Caki2 (cell line): ENCODE results near the gene ANK3. TPM values are rescaled to one million over a fixed set of nuclear protein-coding genes. Genes with fewer than 3 reads are reported as not detected.

Source experiments
- DNase-seq: peaks from one replicate; pipeline ENCODE4 v3.0.0-alpha.2; 2015; ENCODE audit warnings: low read depth
- in situ Hi-C: cut with HindIII; loops from 2 replicates; pipeline ENCODE4 v1.10.0; 2016; ENCODE audit warnings: low sequenced_read_pairs, low pct_unique_long_range_greater_than_20kb, mixed read lengths
- total RNA-seq: library from RNA; depleted of rRNA; stranded (reverse); fragments of >200 nt; shearing (Covaris generic); gene quantifications from 2 replicates; pipeline ENCODE4 v1.2.3, GENCODE V29; 2014; ENCODE audit warnings: low replicate concordance

ANK3 gene
- total RNA-seq, 1 experiment from 2014 or later, result 14.2 TPM

- DNase-seq, result no peak
- in situ Hi-C loops, result no loop called here
These were observed 27.2 kb downstream of the ANK3 start for GRCh38 chr10:60362461-60362860.

GRCh38 chr10:60359066-60359465 is 30.6 kb downstream of the ANK3 start:
- in situ Hi-C loops, result no loop called here
- no peak for DNase-seq

DNA sequence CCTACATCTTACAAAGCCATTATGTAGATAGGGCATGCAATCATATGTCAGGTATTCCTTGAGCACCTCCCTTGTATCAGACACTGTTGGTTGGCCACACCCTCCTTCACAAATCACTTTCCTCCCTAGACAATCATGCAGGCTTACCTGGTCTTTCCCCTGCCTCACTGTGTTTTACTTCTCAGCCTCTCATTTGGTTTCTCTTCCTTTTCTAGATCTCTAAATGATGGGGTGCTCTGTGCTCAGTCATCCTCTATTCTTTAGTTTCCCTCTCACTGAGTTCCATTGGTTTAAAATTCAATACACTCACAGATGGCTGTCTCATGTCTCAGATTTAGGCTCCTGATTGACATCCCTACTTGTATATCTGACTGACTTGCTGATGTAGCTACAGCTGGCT is 31.4 kb downstream of the ANK3 start:
- DNase-seq, result no peak
- in situ Hi-C loops, result no loop called here

- in situ Hi-C loops, result no loop called here
- no peak for DNase-seq
These were observed 36.0 kb downstream of the ANK3 start for GRCh38 chr10:60353519-60354258.

DNA sequence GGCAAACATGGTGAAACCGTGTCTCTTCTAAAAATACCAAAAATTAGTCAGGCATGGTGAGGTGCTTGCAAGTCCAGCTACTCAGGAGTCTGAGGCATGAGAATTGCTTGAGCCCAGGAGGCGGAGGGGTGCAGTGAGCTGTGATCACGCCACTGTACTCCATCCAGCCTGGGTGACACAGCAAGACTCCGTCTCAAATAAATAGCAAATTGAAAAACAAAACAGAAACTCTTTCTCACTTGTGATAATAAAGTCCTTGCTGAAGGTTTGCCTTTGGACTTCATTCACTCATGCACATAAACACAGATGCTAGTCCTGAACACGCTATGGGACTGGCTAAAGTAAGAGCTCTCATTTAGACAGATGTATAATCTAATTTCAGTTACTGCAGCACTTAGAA is 37.6 kb downstream of the ANK3 start:
- in situ Hi-C loops, result no loop called here
- no peak for DNase-seq

- in situ Hi-C loops, result no loop called here
- DNase-seq, result no peak
These were observed 38.4 kb downstream of the ANK3 start for GRCh38 chr10:60351191-60351853.

DNA sequence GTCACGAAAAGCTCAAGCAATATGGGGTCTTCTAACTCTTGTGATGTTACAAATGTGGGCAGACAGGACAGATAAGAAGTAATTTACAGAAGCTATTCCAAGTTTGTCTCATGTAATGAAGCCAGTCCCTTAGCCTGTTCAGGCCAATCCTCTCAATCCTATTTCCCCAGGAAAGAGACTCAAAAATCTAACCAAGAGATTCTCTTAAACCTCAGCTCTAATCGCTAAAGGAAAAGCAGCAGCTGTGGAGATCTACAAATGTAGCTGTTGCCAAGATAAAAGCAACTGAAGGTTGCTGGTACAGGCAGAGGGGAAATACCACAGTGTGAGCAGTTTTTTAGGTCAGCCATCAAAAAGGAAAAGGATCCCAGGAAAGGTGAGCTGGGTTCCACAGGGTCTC is 39.3 kb downstream of the ANK3 start:
- in situ Hi-C loops, result no loop called here
- DNase-seq, result no peak

DNA sequence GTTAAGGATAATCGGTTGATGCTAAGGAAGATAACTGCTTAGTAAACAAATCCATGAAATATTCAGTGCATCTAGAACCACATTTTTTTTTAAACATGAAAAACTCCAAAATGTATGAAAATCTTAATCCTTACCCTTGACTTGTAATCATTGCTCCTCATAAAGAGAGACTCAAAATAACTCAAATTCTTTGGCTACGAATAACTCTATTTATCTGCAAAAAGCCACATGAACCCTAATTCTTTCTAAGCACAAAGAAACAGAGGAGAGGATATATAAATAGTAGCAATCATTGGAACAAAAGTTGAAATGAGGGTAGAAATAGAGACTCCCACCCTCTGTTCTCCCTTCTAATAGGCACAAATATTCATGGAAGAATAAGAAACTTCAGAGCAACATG is 40.2 kb downstream of the ANK3 start:
- in situ Hi-C loops, result no loop called here
- DNase-seq, result no peak

- in situ Hi-C loops, result no loop called here
- no peak for DNase-seq
These were observed 40.7 kb downstream of the ANK3 start for GRCh38 chr10:60348982-60349381.

DNA sequence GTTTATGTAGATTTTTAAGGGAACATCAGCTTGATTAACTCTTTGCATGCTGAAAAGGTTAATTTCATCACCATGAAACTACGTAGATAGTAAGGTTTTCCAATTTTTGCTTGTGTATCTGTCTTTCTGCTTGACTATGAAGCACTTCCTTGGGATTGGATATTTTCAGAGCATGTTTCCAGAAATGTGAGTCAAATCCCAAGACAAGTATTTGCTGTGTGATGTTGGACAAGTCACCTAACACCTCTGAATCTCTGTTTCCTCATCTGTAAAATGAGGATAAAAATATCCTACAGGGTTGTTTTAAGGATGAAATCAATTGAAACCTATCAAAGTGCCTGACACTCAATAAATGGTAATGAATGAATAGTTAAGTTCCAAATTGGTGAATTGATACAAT is 42.4 kb downstream of the ANK3 start:
- no peak for DNase-seq
- in situ Hi-C loops, result no loop called here

DNA sequence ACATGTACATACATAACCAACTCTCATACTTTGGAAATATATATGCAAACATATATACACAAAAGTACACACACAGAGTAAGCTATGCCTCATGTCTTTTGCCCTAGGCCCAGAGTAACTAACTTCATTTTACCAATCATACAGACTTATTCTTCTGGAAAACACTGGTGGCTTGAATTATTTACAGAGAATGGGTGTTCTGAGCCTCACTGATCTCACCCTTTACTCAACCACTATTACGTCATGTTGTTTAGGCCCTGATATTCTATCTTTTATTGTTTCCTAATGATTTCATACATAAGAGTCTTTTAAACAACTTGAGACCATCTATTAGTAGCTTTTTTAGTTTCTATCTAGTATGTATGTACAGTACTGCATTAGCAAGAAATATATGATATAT is 43.0 kb downstream of the ANK3 start:
- DNase-seq, result no peak
- in situ Hi-C loops, result no loop called here

DNA sequence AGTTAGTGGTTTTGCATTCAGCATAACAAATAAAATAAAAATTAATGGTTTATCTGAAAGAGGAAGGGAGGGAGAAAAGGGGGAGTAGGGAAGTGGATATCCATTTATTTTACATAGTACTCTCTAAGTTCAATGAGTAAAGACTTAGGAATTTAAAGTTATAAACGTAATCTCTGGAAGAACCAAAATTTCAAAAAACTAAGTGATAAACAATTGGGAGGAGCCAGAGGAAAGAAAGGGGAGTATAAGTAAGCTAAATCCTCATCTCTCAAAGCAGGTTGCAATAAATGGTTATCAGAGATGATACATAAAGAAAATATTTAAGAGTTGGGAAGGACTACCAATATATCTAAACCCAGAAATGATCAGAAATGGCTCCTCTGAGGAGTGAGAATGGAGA is 46.4 kb downstream of the ANK3 start:
- in situ Hi-C loops, result no loop called here

DNA sequence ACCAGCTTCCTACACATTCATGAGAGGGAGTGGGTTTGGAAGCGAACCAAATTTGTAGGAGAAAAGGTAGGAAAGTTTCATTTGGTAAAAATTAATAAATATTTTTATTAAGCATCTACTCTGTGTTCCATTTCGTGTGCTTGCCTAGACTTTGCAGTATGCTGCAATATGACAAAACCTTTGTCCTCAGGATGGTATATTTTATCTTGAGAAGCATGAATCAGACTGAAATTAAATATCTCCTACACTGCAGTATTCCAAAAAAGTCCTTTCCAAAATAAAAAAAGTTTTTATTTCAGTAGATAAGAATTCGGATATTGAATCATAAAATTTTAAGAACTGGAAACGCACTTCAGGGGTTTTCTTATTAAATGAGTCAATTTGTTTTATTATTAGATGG is 47.7 kb downstream of the ANK3 start:
- in situ Hi-C loops, result no loop called here
- no peak for DNase-seq

More for the DNA sequence above, 46.4 kb downstream of the ANK3 start:
- DNase-seq, result no peak

DNA sequence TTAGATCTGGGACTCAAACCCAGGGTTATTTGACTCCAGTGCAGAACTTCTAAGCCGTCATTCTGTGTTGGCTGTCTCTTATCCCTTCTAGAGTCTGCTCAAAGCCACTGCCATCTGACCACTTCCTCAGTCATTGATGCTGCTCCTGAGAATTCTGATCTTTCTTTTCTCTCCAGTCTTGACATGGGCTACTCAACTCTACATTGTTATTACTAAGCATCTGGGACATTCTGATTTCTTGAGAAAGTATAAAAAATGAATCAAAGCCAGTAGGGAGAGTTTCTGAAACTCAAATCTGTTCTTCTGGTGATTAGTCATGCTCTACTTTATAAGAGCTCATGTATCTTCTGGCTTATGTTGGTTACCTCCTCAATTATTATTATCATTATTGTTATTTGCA is 48.7 kb downstream of the ANK3 start:
- no peak for DNase-seq
- in situ Hi-C loops, result no loop called here

DNA sequence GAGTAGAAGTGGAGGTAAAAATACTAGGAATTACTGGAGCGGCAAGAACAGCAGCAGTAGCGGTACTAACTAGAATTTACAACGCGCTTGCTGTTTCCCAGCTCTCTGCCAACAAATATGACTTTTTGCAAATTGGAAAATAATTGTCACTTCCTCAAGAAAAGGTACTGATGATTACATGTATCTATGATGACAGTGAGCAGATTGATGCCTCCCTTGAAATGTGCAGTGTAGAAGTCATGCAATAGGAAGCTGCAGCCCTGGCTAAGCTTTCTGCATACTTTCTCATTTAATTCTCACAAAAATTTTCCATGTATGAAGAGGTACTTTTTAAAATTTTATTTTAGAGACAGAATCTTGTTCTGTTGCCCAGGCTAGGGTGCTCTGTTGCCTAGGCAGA is 49.9 kb downstream of the ANK3 start:
- no peak for DNase-seq
- in situ Hi-C loops, result no loop called here

DNA sequence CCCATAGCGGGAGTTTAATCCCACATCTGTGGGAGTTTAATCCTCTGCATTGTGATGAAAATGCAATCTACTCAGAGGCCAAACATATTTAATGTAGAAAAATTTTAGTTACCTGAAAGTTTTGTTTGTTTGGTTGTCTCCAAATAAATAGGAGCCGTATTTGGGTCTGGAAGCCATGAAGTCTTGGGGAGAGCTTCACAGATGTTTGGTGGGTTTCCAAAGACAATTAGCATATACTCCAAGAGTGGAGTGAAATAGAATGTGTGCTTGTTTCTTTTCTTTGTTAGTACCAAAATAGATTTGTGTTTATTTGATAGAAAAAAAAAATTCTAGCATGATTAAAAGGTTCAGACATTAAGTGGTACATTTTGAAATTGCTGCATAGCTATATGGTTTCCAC is 50.9 kb downstream of the ANK3 start:
- in situ Hi-C loops, result no loop called here

GRCh38 chr10:60338002-60338564 is 51.6 kb downstream of the ANK3 start:
- DNase-seq, result no peak
- in situ Hi-C loops, result no loop called here

More for the DNA sequence above, 50.9 kb downstream of the ANK3 start:
- no peak for DNase-seq

DNA sequence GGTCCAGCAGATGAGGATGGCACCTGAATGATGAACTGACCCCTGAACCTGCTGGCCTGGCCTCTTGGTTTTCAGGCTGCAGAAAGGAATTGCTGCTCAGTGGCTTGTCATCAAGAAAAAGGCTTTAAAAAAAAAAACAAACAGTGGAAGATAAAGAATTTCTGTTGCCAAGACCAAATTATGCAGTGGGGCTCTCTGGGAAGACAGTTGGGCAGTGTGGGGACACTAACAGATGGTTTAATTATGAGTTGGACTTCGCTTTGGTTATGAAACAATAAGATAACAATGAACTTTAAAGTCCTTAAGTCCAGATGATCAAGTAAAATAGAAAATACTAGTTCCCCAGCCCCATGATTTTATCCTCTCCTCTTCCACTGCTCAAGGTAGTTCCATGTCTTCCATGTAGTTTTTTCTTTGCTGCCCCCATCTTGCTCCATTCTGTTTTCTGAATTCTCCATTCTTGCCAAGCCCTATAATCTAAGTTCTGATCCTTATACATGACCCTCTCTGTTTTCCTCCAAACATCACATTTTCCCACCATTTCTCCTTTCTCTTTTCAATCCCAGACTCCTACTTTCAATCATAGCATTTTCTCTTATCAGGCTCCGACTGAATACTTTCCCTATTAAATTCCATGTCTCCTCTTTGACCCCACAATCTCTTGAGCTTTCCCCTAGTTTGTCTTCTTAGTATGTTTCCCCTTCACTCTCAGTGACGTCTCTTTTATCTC is 52.6 kb downstream of the ANK3 start:
- DNase-seq, result no peak
- in situ Hi-C loops, result no loop called here

DNA sequence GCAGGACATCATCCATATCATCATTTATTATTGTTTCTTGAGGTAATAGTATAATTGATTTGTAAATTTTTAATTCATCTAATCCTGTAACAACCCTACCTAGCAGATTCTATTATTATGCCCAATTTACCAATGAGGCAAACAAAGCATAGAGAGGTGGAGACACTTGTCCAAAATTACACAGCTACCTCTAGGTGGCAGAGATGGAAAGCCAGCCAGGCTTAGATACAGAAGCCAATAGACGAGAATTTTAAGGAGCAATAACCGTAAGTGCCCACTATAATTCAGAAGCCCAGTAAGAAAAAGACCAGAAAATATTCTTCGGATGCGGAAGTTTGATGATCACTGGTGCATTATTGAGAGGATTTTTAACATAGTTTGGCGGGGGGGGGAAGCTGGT is 54.0 kb downstream of the ANK3 start:
- DNase-seq, result no peak
- in situ Hi-C loops, result no loop called here
